NCI-H748 (cell line): Measurements from ENCODE around the gene CCDC171.
"Not testable (repeated sequence)": the region's sequence is repeated elsewhere in the genome, so short reads cannot be mapped to it uniquely, and the experiment has no call there.

Experiments used
- DNase-seq: peaks from one replicate; lab custom pipeline; 2025; ENCODE audit not compliant: unreplicated experiment; lab: John Stamatoyannopoulos, UW

Gene CCDC171

GRCh38 chr9:15693701-15694100 is 140.9 kb downstream of the CCDC171 start:
- no peak for DNase-seq

GRCh38 chr9:15696979-15697378 is 144.1 kb downstream of the CCDC171 start:
- DNase-seq = no peak

DNA sequence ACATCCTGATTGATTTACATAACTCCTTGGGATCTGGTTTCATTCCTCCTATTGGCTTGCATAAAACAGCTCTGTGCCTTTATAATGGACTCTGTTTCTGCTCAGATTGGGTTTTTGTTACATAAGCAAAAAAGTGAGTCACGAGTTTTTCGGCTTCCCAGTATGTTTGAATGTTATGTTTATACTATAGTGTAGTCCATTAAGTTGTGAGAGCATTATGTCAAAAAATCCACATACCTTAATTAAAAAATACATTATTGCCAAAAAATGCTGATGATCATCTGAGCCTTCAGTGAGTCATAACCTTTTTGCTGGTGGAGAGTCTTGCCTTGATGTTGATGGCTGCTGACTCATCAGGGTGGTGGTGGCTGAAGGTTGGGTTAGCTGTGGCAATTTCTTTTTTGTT is 144.6 kb downstream of the CCDC171 start:
- DNase-seq = no peak

DNA sequence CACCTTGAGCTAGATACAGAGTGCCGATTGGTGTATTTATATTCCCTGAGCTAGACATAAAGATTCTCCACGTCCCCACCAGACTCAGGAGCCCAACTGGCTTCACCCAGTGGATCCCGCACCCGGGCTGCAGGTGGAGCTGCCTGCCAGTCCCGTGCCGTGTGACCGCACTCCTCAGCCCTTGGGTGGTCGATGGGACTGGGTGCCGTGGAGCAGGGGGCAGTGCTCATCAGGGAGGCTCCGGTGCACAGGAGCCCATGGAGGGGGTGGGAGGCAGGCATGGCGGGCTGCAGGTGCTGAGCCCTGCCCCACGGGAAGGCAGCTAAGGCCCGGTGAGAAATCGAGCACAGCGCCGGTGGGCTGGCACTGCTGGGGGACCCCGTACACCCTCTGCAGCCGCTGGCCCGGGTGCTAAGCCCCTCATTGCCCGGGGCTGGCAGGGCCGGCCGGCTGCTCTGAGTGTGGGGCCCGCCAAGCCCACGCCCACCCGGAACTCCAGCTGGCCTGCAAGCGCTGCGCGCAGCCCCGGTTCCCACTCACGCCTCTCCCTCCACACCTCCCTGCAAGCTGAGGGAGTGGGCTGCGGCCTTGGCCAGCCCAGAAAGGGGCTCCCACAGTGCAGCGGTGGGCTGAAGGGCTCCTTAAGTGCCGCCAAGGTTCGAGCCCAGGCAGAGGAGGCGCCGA is 147.2 kb downstream of the CCDC171 start:
- not testable (repeated sequence) for DNase-seq

GRCh38 chr9:15707000-15707399 is 154.2 kb downstream of the CCDC171 start:
- DNase-seq = no peak

DNA sequence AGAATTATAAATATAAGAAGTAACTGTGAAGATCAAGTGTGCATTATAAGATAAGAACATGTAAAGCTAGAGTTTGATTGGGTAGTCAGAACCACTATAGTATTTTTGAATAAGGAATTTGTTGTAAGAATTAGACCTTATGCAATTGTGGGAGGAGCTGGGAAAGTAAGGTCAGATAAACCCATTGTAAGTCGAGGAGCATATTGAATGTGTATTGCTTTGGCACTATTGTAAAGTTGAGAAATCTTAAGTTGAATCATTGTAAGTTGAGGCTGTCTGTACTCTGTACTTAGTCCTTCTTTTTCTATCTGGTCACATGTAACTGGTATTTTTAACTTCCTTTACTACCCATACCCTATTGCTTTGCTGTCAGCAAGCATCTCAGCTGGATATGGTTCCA is 158.7 kb downstream of the CCDC171 start:
- no peak for DNase-seq

GRCh38 chr9:15711931-15712330 is 159.1 kb downstream of the CCDC171 start:
- no peak for DNase-seq

GRCh38 chr9:15714746-15715145 is 161.9 kb downstream of the CCDC171 start:
- no peak for DNase-seq

DNA sequence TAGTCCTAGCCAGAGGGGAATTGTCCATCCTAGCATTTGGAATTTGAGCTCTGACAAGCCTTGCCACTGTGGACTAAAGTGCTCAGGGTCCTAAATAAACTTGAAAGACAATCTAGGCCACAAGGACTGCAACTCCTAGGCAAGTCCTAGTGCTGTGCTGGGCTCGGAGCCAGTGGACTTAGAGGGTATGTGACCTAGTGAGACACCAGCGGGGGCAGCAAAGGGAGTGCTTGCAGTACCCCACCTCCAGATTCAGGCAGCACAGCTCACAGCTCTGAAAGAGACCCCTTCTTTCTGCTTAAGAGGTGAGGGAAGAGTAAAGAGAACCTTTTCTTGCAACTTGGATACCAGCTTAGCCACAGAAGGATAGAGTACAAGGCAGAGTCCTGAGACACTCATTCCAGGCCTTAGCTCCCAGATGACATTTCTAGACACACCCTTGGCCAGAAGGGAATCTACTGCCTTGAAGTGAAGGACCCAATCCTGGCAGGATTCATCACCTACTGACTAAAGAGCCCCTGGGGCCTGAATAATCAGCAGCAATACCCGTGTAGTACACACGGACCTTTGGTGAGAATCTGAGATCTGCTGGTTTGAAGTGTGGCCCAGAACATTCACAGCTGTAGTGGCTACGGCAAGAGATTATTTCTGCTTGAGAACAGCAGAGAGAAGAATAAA is 164.6 kb downstream of the CCDC171 start:
- no peak for DNase-seq

- DNase-seq = no peak
Observed at GRCh38 chr9:15718423-15718822, 165.6 kb downstream of the CCDC171 start.

DNA sequence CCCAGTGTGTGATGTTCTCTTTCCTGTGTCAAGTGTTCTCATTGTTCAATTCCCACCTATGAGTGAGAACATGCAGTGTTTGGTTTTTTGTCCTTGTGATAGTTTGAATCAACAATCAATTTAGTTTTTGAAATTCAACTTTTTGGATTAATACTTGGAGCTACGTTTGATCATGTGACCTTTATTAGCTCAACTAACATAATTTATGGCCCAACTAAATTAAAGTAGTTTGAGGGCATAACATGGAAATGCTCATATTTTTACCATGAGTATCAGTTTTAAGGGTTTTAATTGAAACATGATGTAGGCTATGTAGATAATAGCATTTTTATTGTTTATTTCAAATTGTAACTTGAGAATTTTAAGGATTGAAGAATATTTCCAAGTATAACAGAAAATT is 168.0 kb downstream of the CCDC171 start:
- DNase-seq = no peak

GRCh38 chr9:15722888-15723287 is 170.0 kb downstream of the CCDC171 start:
- DNase-seq = no peak

DNA sequence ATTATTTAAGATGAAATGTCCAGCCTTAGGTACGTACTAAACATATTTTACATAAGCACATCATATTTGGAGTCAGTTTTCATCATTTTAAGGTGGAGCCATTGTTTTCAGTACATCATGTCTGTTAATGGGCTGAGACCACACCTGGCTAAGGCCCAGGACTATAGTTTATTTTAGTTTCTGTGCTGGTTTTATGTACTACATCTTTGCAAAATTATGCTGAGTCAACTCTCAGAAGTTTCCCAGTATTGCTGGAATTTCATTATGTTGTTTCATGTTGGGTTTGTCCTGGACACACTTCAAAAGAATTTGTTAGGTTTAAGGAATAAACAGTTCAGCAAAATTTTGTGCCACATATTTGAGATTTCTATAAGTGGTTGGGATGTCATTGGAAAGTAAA is 171.2 kb downstream of the CCDC171 start:
- no peak for DNase-seq

GRCh38 chr9:15724612-15725011 is 171.8 kb downstream of the CCDC171 start:
- DNase-seq = no peak

- no peak for DNase-seq
Observed at GRCh38 chr9:15725953-15726352, 173.1 kb downstream of the CCDC171 start.

DNA sequence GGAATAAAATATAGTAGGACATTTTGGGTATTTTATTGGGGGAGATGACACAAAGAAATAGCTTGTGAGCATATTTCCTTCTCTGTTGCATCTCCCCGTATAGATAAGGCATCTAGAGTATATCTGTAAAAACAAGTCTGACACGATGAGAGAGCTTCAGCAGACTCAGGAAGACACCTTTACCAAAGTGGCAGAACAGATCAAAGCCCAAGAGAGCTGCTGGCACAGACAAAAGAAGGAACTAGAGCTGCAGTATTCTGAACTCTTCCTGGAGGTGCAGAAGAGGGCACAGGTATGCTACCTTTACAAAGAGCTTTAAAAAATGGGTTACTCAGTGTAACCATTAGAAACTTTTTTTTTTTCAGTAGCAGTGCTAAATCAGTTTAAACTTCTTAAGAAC is 176.7 kb downstream of the CCDC171 start:
- no peak for DNase-seq

DNA sequence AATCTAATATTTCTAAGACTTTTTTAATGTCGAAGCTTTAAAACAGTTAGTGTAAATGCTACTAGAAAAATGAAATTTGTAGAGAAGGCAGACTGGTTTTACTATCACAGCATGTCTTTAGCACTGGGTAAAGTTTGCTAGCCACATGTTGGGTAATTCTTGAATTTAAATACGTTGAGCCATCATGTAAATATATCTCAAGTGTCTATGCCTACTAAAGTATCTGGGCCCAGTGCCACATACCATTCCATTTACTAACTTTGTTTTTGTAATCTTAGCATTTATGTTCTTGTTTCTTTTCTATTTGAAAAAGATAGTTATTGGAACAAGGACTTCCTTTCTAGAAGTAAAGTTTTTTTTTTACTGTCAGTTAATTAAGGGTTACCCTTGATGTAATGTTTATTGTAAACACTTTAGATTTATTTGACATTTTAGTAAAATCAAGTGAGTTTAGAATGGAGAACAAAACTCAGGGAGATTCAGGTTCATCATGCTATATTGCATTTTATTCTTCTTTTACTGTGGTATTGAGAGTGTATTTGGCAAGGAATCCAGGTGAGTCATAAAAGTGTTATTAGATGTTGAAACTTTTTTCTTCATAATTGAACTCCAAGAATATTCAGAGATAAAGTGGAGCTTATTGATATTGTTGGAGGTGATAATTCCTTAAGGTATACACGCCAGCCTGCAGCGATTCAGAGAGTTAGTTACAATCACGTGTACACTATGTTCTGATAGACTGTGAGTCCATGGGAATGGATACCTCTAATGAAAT is 182.4 kb downstream of the CCDC171 start:
- no peak for DNase-seq

- no peak for DNase-seq
Observed at GRCh38 chr9:15736569-15736968, 183.7 kb downstream of the CCDC171 start.

GRCh38 chr9:15738011-15738410 is 185.2 kb downstream of the CCDC171 start:
- DNase-seq = no peak

DNA sequence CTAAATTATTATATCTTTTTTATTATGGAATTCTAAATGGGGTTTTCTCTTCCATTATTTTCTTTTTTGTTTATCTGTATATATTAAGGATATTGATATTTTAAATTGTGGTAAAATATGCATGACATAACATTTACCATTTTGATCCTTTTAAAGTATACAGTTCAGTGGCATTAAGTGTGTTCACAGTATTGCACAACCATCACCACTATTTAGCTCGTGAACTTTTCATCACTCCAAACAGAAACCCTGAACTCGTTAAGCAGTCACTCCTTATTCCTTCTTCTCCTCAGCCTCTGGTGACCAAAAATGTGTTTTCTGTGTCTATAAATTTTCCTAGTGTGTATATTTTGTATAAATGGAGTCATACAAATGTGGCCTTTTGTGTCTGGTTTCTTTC is 188.2 kb downstream of the CCDC171 start:
- DNase-seq = no peak

DNA sequence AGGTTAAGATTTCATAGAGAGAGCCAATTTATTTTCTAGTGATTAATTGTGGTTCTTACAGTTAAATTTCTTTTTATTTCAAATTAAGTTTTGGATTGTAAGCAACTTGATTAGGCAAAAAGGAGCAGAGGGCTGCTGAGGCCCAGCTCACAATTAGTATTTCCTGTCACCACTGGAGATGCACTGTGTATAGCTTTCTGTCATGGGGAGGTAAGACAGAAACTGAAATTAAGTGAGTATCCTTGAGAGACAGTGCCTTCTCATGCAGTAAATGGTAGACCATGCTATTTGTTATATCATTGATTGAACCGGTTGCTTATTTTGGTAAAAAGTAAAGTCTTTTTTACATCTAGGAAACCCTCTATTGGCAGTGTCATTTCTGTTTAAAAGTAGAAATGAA is 190.7 kb downstream of the CCDC171 start:
- no peak for DNase-seq

GRCh38 chr9:15744196-15744595 is 191.4 kb downstream of the CCDC171 start:
- no peak for DNase-seq
